ENCODE data around the gene SLC51A.
"Not testable (repeated sequence)": the region's sequence is repeated elsewhere in the genome, so short reads cannot be mapped to it uniquely, and the experiment has no call there.

SLC51A gene

GRCh38 chr3:196193133-196193735, 23.1 kb upstream of the SLC51A start:
- no peak for DNase-seq (ENCODE audit: low spot score)

GRCh38 chr3:196193736-196194541, 22.4 kb upstream of the SLC51A start:
- DNase-seq (ENCODE audit: low spot score): no peak

GRCh38 chr3:196194542-196194915, 21.8 kb upstream of the SLC51A start:
- no peak for DNase-seq (ENCODE audit: low spot score)

DNA sequence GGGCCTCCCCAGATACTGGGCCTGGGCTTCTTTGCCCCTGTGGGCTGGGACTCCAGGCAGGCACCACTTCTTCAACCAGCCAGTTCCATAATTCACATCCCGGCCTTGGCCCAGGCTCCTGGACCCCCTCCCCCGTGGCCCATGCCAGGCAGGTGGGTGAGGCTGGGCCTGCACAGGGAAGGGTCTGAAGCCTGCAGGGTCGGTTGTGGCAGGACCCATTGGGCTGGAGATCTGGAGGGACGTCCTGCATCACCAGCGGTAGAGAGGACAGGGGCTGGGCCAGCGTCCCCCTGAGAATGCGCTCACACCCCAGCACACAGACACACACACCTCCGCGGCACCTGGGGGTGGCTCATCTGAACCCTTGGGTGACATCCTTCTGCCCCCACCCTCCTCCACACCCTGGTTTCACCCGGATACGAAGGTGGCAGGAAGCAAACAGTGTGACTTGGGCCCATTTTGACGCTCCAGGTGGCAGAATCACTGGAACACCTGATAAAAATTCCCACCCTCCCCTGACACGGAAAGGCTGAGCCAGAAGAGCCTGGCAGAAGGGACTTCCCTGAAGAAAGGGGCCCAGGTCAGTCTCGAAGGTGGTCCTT, 20.6 kb upstream of the SLC51A start:
- DNase-seq (ENCODE audit: low spot score): no peak

DNA sequence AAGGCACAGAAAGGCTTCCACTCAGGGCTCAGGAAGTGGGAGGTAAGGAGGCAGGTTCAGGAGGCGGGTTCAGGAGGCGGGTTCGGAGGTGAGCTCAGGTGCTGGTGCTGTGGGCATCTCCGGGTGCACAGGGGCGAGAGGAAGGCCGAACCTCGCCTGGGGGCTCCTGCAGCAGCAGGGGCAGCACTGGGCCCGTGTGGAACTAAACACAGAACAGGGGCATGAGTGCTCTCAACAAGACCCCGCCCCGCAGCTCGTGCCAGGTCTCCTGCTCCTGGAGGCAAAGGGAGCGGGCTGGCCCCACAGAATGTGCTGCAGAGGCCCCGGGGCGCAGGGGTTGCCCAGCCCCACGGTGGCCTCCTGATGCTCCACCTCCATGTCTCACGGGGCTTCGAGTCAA, 18.8 kb upstream of the SLC51A start:
- no peak for DNase-seq (ENCODE audit: low spot score)

DNA sequence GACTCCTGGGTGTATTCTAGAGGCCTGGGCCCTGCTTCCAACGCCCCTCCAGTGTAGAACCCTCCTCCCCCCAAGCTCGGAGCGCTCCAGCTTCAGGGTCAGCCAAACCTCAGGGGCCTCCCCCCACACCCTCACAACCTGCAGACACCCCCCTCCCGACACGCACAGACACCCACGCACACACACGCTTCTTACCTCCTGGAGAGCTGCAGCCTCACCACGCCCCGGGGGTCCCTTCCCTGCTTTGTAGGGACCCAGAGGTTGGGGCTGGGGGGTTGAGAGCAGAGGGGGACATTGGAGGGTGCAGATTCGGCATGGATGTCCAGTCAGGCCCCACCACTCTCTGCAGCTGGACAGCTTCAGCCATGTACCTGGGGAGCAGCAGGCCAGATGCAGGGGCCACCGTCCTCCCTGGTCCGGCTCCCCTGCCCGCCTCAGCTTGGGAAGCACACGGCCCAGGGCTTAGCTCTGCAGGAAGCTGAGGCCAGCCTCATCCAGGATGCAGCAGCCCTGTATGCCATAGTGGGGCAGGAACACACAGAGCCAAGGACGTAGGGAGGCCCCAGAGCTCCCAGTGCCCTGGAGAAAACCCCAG, 18.2 kb upstream of the SLC51A start:
- DNase-seq (ENCODE audit: low spot score): no peak

- no peak for DNase-seq (ENCODE audit: low spot score)
Measured at GRCh38 chr3:196198771-196199753, 17.3 kb upstream of the SLC51A start.

- no peak for DNase-seq (ENCODE audit: low spot score)
Measured at GRCh38 chr3:196202516-196202970, 13.8 kb upstream of the SLC51A start.

DNA sequence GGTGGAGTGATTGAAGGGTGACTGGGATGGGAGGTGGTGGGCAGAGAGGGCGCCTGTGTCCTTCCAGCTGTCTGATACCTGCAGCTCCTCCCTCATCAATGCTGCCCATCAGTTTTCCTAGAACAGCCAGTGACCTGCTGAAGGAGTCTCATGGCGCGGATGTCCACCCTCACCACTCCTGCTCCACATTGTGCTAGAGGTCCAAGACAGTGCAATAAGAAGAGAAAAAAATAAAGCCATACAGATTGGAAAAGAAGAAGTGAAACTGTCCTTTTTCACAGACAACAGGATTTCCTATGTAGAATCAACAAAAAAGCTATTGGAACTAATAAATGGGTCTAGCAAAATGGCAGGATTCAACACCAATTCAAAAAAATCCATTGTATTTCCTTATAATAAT, 12.5 kb upstream of the SLC51A start:
- DNase-seq (ENCODE audit: low spot score): no peak

DNA sequence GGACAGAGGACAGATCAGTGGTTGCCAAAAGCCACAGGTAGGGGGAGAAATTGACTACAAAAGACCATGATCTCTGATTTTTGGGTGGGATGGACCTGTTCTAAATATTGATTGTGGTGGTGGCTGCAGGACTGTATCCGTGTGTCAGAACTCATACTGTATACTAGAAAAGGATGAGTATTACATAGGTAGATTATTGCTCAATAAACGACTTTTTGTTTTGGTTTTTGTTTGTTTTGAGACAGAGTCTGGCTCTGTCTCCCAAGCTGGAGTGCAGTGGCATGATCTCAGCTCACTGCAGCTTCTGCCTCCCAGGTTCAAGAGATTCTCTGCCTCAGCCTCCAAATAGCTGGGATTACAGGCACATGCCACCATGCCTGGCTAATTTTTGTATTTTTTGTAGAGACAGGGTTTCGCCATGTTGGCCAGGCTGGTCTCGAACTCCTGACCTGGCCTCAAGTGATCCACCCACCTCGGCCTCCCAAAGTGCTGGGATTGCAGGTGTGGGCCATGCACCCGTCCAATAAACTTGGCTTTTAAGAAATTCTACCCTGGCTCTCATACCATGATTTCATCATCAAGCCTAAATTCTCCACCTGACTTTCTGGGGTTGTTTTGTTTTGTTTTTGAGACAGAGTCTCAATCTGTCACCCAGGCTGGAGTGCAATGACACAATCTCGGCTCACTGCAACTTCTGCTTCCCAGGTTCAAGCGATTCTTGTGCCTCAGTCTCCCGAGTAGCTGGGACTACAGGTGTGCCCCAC, 10.7 kb upstream of the SLC51A start:
- not testable (repeated sequence) for DNase-seq (ENCODE audit: low spot score)

DNA sequence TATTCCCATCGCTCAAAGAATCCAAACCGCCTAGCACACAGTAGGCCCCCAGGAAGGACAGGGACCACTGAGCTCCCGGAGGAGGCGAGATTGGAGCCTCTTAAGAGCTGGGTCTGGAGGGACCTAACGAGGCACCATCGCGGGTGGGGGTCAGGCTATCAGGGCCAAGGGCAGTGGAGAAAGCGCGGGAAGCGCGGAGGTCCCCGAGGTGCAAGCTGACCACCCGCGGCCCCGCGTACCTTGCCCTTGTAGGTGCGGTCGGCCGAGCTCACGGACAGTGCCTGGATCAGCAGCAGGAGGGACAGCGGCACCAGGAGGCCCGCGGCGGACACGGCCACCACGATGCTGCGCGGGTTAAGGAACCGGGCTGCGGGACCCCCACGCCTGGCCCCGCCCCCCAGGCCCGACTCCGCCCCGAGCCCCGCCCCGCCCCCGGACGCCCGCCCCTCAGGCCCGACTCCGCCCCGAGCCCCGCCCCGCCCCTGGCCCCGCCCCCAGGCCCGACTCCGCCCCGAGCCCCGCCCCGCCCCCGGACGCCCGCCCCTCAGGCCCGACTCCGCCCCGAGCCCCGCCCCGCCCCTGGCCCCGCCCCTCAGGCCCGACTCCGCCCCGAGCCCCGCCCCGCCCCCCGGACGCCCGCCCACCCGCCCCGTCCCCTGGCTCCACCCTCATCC, 9.0 kb upstream of the SLC51A start:
- no peak for DNase-seq (ENCODE audit: low spot score)

- no peak for DNase-seq (ENCODE audit: low spot score)
Measured at GRCh38 chr3:196207833-196208607, 8.3 kb upstream of the SLC51A start.

DNA sequence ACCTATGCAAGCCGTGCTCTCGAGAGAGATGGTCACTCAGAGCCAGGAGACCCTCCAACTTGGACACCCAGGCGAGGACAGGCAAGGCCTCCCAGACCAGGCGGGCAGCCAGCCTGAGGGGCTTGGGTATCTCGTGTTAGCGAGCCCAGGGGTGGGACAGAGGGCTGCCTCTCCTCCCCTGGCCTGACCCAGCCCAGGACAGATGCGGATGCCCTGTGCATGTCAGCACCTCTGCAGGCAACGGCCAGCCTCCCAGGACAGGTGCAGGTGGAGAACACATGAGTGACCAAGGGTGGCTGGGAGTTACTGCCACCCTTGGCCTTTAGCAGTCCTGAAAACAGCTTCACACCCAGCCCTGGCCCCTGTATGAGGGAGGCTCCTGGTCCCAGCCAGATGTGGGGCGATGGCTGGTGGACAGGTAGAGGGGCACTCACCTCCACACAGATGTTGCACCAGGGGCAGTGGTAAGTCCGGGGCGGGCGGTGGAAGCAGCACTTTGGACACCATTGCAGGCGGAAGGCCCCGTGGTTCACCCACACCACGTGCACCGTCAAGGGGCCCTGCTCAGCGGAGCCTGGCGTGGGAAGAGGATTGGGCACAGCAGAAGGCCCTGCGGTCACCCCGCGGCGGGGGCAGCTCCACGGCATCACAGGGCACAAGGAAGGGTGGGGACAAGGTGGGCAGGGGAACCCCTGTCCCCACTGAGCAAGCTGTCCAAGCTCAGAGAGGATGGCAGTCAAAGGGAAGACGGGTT, 7.2 kb upstream of the SLC51A start:
- DNase-seq (ENCODE audit: low spot score): no peak

DNA sequence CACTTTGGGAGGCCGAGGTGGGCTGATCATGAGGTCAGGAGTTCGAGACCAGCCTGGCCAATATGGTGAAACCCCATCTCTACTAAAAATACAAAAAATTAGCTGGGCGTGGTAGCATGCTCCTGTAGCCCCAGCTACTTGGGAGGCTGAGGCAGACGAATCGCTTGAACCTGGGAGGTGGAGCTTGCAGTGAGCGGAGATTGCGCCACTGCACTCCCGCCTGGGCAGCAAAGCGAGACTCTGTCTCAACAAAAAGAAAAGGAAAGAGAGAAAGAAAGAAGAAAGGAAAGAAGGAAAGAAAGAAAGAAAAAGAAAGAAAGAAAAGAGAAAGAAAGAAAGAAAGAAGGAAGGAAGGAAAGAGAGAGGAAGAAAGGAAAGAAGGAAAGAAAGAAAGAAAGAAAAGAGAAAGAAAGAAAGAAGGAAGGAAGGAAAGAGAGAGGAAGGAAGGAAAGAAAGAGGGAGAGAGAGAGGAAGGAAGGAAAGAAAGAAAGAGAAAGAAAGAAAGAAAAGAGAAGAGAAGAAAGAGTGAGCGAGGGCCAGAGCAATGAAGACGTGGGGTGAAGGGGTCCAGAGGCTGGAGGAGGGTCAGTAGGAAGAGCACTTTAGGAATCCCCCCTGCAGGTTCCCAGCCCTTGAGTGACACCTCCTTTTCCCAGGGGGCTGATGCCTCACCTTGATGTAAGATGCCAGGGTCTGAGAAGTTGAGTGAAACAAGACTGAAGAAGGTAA, 6.2 kb upstream of the SLC51A start:
- not testable (repeated sequence) for DNase-seq (ENCODE audit: low spot score)

- DNase-seq (ENCODE audit: low spot score): no peak
Measured at GRCh38 chr3:196210673-196211556, 5.4 kb upstream of the SLC51A start, which contains the start of gene ZDHHC19. TSS of gene ZDHHC19 (minus strand) at chr3:196211400. CDS start at chr3:196211315, 85 bp downstream.

- no peak for DNase-seq (ENCODE audit: low spot score)
Measured at GRCh38 chr3:196214783-196215441, 1.4 kb upstream of the SLC51A start.

Data from kidney tubule cell (primary cell).